Measurements from ENCODE around the gene ATAD3A.
"Not testable (repeated sequence)": the region's sequence is repeated elsewhere in the genome, so short reads cannot be mapped to it uniquely, and the experiment has no call there.

Gene ATAD3A

DNA sequence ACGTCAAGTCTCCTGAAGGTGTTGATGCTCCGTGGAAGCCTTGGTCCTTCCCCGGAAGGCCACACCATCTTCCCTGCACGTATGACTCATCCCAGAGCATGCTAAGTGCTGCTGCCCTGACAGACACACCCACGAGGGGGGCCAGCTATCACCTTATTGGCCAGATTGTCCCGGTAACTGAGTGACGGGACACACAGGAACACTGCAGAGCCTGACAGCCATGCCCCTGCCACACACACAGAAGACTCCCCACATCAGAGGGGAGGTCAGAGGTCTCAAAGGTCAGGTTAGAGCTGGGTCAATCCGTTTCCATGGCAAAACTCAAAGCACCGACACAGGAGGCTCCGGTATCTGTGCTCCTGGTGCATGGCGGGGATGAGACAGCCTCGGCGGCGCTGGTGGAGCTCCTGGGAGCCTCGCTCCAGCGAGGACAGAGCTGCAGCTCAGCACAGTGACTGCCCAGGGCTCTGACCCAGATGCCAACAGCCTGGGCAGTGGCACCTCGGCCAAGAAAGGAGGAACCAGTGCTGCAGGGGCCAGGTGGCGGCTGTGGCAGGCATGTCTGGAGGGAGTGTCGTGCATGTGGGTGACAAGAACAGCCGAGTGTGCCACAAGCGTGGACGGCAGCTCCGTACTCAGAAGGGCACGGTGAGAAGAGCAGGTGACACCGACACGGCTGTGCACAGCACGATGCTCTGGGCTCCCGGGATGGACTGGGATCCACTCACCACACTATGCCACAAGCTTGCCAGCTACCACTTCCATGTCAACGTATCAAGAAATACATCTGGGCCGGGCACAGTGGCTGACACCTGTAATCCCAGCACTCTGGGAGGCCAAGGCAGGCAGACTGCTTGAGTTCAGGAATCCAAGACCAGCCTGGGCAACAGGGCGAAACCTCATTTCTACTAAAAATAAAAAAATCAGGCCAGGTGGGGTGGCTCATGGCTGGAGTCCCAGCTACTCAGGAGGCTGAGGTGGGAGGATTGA, 43.3 kb downstream of the ATAD3A start:
- DNase-seq (ENCODE audit: low spot score) = no peak

DNA sequence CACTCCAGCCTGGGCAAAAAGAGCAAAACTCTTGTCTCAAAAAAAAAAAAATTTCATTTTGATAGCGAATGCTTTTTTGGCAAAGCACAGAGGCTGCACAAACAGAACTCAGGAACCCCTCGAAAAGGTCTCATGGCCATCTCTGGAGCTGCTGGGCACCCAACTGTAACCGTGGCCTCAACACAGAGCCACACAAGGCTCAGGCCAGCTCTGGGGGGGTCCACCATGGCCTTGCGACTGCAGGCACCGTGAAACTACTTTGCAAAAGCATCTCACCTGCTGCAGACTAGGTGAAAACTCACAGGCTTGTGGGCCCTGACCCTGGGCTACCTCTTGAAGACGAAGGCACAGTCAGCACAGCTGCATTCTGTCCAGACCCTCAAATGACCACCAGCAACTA, 44.5 kb downstream of the ATAD3A start:
- no peak for DNase-seq (ENCODE audit: low spot score)

DNA sequence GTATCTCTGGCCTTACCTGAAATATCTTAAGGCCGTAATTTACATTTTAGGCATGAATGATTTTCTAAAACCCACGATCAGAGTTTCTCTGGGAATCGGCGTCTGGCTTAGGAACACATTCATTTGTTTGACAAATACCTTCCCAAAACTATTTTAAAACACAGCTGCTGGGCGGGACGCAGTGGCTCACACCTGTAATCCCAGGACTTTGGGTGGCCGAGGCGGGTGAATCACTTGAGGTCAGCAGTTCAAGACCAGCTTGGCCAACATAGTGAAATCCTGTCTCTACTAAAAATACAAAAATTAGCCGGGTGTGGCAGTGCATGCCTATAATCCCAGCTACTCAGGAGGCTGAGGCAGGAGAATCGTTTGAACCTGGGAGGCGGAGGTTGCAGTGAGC, 45.0 kb downstream of the ATAD3A start:
- not testable (repeated sequence) for DNase-seq (ENCODE audit: low spot score)

DNA sequence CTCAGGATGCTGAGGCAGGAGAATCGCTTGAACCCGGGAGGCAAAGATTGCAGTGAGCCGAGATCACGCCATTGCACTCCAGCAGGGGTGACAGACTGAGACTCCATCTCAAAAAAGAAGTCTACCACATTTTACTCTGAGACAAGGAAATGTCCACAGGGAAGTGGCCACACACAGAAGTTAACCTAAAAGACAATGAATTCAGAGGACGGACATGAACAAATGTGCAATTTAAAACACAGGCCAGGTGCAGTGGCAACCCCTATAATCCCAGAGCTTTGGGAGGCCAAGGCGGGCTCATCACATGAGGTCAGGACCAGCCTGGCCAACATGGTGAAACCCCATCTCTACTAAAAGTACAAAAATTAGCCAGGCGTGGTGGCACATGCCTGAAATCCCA, 45.7 kb downstream of the ATAD3A start:
- not testable (repeated sequence) for DNase-seq (ENCODE audit: low spot score)

DNA sequence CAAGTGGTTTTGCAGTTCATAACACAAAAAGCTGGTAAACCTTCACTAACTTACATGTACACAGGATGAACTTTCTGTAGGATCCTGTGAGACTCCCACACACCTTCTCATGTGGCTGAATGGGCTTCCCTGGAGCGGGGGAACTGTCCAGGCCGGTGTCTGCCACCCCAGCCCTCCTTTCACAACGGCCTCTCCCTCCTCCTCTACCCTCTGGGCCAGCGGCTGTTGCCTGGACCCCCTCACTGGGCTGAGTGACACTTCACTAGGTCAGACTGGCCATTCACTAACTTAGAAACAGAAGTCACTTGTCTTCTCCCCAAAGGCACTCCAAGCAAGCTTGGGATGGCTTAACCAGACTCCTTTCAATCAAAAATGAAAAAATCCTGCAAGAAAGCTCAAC, 46.6 kb downstream of the ATAD3A start:
- no peak for DNase-seq (ENCODE audit: low spot score)

DNA sequence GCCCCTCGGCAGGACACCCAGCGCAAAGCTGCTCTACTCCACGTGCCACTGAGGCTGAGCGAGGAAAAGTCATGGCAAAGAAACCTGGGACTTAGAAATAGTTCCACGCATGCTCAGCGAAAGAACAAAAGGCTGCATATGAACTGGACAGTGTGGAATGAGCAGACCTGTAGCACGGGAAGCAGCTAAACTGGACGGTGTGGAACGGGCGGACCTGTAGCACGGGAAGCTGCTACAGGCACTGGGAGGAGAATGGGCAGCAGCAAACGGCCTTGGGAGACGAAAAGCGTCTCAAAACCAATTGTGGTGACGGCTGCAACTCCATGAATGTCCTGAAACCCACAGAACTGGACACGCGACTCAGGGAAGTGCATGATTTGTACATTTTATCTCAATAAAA, 47.1 kb downstream of the ATAD3A start:
- DNase-seq (ENCODE audit: low spot score) = no peak

DNA sequence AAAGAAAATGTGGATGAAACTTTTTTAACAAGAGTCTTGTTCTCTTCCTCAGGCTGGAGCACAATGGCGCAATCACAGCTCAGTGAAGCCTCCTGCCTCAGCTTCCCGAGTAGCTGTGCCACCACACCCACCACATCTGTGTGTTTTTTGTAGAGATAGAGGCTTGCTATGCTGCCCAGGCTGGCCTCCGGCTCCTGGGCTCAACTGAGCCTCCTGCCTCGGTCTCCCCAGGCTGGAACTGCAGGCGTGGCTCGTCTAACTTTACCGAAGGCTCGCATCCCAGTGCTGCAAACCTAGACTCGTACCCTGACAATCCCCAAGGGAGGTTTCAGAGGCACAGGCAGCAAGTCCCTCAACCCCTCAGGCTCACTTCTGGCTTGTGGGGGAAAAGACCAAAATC, 48.2 kb downstream of the ATAD3A start:
- DNase-seq (ENCODE audit: low spot score) = no peak

DNA sequence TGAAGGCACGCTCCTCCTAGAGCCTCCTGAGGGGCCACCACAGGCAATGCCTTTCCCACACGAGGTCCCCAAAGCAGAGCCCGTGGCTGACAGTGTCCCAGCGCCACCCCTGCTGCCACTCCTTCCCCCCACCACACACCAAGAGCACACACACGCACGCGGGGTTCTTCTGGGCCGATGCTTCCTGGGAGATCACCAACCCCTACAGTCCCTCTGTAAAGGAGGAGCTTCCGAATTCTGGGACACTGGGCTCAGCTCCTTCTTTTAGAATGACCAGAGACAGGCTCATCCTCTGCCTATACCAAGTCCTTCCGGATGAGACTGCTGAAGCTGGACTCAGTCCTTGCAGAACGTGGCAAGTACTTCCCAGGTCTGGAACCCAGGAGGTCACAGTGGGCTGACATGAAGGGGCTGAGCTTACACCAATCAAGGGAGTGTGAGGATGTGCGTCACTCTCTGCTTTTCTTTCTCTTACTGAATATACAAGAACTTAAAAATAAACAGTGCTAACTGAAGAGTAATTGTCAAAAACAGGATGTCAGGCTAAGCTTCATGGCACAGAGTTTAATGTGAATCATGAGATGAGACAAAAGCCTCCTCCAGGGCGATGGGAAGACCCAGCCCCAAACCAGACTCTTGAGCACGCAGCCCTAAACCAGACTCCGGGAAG, 50.0 kb downstream of the ATAD3A start:
- no peak for DNase-seq (ENCODE audit: low spot score)

DNA sequence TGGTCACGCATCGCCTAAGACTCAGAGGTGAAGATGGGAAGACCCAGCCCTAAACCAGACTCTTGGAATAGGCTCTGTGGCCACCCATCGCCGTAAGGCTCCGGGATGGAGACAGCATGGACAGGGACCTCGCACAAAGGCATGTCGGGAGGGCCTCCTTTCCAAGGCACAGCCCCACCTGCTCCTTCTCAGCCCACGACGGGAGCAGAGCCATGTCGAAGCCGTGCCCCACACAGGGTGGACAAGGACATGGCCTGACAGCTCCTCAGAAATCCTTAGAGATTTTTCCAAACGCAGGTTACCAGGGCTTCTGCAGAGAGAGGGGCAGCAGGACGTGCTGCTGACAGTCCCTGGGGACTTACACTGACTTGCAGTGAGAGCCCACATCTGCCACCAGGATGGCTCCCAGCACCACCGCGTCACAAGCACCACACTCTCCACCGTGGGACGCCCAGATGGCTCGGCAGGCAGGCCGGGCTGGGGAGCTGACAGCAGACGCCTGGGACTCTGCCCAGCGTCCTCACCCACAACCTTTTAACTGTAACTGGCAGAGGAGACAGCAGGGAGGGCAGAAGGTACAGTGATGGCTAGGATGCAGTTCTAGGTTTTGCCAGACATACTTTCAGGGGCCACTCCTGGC, 50.7 kb downstream of the ATAD3A start:
- no peak for DNase-seq (ENCODE audit: low spot score)

DNA sequence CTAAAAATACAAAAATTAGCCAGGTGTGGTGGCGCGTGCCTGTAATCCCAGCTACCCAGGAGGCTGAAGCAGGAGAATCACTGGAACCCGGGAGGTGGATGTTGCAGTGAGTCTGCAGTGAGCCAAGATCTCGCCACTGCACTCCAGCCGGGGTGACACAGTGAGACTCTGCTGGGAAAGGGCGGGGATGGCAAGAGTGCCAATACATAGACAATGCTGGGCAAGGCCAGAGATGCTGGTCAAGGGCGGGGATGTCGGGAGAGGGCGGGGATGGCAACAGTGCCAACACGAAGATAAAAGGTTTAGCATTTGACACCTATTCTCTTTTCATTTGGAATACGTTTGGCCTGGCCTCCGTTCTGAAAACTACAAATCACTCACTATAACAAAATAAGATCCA, 51.7 kb downstream of the ATAD3A start:
- DNase-seq (ENCODE audit: low spot score) = no peak

DNA sequence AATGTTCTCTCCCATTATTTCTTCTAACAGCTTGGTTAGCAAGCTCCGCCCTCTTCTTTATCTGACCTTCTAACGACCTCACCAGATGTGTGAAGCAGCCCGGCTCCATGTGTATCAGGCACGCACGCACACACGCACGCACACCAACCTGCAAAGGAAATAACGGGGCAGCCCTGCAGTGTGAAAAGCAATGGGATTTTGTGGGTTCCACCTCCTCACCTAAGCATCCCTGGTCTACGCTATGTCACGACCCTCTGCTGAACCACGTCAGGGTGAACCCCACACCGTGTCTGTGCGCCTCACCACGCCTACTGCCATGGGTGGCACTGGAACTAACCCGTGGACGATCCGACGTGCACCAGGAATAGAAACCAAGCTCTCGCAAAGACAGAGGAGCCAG, 52.3 kb downstream of the ATAD3A start:
- DNase-seq (ENCODE audit: low spot score) = no peak

DNA sequence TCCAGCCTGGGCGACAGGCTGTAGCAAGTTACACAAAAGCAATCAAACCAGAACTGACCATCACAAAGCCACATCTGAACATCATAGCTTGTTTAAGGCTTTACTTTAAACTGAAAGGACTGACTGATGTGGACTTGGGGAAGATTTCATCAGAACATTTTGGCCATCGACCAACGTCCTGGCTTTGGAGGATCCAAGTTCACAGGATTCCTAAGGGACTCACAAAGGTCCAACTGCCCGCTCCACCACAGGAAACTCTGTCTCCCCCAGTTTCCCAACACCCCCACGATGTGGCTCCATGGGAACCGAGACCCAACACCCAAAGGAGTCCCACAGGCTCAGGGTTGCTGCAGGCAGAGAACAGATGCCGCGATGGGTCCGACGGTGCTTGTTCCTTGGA, 53.4 kb downstream of the ATAD3A start:
- no peak for DNase-seq (ENCODE audit: low spot score)

DNA sequence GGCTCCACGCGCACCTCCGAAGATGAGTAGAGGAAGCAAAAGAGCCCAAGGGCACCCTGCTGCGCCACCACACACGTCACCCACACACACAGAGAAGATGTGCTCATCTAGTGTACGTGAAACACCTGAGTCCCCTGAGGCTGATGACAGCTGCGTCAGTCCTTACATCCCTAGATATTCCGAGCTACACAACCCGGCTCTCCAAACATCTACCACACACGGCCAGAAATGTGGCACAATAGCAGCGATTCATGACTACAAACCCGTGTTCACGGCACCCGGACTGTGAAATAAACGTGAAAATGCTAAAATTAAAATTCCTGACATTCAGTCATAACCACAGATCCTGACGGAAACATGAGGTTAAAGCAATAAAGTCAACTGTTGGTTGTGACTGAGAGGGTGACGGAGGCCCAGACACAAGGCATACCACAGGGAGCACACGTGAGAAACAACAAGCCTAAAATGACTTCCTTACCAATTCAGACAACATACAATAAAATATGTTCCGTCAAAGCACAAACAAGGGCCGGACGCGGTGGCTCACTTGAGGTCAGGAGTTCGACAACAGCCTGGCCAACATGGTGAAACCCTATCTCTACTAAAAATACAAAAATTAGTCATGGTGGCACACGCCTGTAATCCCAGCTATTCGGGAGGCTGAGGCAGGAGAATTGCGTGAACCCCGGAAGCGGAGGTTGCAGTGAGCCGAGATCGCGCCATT, 55.4 kb downstream of the ATAD3A start:
- peak; percentile 43 for DNase-seq (ENCODE audit: low spot score)

DNA sequence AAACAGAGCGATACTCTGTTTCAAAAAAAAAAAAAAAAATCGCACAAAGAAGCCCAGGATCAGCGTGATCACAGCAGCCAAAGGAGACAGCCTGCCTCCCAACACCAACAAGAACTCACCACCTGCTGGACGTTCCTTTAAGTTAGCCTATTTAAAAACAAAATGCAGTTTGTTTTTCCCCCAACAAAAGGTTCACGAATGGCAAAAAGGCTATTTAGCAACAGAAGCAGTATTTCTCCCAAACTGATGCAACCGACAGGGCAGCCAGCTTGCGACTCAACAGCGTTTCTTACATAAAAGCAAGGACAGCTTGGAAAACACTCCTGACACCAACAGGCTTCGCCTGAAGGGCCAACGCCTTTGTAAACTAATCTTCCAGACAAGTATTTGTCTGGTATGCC, 55.9 kb downstream of the ATAD3A start:
- peak; percentile 44 for DNase-seq (ENCODE audit: low spot score)

DNA sequence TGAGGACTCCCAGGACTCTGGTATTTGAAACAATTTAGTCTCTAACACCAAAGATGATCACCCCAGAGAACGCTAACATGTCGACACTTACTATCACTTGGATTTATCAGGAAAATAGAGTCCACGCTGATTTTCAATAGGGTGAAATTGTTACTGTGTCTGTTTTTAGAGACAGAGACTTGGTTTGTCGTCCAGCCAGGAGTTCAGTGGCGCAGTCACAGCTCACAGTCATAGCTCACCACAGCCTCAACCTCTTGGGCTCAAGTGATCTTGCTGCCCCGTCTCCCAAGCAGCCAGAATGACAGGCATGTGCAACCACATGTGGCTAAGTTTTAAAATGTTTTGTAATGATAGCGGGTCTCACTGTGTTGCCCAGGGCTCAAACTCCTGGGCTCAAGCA, 57.4 kb downstream of the ATAD3A start:
- no peak for DNase-seq (ENCODE audit: low spot score)

DNA sequence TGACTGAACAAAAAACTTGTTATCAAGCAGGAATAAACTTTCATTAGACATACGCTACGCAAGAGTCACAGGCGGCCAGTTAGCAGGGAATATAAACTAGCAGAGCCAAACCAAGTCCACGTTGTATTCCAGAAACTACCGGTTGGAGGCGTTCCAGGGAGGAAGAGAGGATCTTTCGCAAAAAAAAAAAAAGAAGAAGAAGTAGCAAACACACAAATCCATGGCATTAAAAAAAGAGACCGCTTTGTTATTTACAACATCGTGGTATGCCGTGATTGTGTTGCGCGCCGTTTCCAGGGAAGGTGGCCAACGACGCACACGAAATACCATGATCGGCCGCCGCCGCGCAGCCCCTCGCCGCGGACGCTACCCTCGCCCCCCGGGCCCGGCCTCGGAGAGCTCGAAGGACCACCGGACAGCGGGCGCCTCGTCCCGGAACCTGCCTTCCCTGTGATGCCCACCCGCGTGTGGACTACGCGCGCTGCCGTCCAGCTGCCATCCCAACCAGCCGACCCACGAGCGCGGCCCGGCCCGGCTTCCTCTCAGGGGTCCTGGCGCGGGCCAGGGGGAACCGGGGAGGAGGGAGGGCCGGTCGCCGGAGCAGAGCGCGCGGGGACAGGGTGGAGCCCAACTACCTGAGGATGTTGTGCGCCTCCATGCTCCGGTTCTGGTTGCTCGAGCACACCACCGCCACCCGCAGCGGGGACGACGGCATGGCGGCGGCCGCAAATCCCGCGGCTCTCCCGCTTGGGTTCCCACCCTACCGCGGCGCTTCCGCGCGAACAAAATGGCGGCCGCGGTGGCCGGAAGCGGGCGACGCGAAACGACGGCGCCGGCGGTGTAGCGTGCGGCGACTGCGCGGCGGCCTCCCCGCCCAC, 62.1 kb downstream of the ATAD3A start:
- peak; percentile 46 for DNase-seq (ENCODE audit: low spot score)

DNA sequence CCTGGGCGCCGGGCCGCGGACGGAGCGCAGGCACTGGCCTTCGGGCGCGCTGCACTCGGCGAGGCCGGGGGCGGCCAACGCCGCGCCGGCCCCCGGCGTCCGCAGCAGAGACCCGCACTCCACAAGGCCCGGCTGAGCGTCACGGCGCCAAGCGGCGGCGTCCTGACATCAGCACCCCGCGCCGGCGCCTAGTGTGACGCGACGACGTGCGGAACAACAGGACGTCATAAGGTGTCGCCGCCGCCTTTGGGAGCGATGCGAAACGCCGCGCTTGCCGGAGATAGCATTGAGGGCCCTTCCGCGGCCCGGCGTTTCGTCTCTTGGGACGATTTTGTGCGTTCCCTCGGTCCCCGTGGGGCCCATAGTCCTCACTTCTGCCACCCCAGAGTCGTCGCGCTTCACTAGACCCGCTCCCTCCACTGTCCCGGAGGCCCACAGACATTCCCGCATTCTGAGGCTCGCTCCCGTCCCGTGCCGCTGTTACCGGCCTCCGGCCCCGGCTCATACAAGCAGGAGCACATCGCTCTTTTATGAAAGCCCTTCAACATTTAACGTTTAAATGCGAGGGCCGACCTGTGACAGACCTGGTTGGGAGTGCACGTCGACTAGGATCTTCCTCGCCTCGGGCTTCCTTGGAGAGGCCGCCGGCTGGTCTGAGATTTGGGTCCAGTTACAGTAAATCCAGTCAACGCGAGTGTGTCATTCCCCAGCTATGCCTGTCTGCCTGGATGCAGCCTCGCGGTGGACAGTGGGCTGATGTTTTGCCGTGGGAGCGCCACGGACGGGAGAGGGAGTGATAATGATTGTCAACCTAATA, 63.0 kb downstream of the ATAD3A start, which contains the start of gene SSU72:
Gene SSU72 (minus strand): TSS at position 143 of the 817 bp plus-strand sequence. CDS start 306 bp downstream, outside the sequence.
- DNase-seq (ENCODE audit: low spot score) = peak; percentile 89

DNA sequence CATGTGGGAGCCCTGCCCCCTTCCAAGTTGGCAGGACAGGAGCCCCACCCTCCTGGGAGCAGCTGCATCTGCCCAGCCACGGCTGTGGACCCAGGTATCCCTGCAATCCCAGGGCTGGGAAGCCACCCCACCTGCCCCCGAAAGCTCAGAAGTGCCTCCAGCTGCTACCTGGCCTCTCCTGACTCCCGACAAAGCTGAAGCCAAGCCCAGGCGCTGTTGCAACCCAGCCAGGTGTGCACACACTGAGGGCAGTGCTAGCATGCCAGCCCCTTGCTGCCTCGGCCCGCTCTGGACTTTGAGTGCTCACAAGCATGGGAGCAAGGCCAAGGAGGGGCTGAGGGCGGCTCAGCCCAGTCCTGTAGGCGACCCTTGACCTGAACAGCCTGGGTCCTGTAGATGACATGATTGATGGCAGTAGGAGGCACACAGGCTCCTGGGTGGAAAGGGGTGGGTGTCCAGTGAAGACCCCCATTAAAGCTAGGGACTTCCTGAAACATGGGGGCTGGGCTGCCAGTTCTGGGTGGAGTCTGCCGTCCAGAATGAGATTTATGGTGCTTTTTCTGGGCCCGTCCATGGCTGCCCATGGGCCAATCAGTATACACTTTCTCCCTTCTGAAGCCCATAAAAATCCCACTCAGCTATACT, 65.5 kb downstream of the ATAD3A start:
- DNase-seq (ENCODE audit: low spot score) = no peak

DNA sequence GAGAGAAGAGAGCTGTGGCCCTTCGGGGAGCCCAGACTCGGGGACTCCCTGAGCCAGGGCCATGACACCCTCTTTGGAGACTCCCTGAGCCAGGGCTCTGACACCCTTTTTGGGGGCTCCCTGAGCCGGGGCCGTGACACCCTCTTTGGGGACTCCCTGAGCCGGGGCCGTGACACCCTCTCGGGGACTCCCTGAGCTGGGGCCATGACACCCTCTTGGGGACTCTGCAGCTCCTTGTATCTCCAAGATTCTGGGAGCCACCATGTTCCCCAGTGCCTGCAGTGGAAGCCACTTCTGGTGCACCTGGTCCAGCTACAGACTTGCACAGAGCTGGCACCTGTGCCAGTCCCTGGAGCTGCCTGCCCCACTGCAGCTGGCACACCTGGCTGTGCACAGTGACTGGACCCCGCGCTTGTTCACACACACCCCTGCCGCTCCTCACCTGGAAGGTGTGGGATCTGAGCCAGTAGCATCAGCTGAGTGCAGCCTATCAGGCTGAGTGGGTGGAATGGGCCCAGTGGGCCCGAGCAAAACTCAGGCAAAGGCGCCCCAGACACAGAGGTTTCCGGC, 66.5 kb downstream of the ATAD3A start:
- no peak for DNase-seq (ENCODE audit: low spot score)

All from COLO829 (cell line).